PFSK-1 (cell line): Measurements from ENCODE around the gene GTF2A2.

Experiments
- FOXP2 ChIP-seq: optimal IDR thresholded peaks from 2 replicates; pipeline ENCODE3; 2011; ENCODE audit warnings: borderline replicate concordance, control low read depth, inconsistent platforms; ENCODE audit not compliant: insufficient read depth; ENCODE audit errors: extremely low read length, extremely low read depth
- POLR2AphosphoS5 ChIP-seq: IDR thresholded peaks from 2 replicates; pipeline ENCODE4 v1.6.1; 2012; ENCODE audit warnings: low read depth, mild to moderate bottlenecking, control low read depth, low read length, moderate library complexity
- SIN3A ChIP-seq: IDR thresholded peaks from 2 replicates; pipeline ENCODE4 v1.6.1; 2012; ENCODE audit warnings: mild to moderate bottlenecking, low read length, moderate library complexity, borderline replicate concordance; ENCODE audit not compliant: insufficient read depth
- TAF1 ChIP-seq: IDR thresholded peaks from 2 replicates; pipeline ENCODE4 v1.6.1; 2012; ENCODE audit warnings: low read length, control low read depth, borderline replicate concordance; ENCODE audit not compliant: insufficient read depth
- TF ChIP-seq, protein P1 (sequence below), 2 experiments: IDR thresholded peaks; 2 replicates each; pipeline versions ENCODE4 v1.6.1 to v1.8.0; 2011 to 2012; ENCODE audit warnings: low read depth in 2 of 2, low read length in 2 of 2, control low read depth in 1 of 2, inconsistent platforms in 1 of 2, mild to moderate bottlenecking in 1 of 2, moderate library complexity in 1 of 2; ENCODE audit not compliant: insufficient read depth in 1 of 2

The GTF2A2 gene

DNA sequence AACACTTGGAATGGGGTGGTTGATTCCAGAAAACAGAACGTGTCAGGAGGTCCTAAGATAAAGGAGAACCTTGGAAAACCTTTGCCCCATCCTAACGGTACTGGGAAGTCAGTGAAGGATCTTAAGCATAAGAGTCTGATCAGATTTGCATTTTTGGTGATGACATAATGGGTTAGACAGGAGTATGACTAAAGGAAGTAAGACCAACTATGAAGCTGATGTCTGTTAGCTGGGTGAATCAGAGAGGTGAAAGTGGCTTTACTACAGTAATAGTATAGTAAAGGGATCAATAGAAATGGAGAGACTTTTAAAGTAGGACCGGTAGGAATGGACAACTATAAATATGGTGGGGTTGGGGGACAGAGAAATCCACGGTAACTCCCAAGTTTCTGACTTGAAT lies 12.6 kb downstream of the GTF2A2 start:
- TF ChIP-seq POLR2AphosphoS5 (no peak), FOXP2 (no peak), SIN3A (no peak), TAF1 (no peak)
- TF ChIP-seq, protein P1, sequence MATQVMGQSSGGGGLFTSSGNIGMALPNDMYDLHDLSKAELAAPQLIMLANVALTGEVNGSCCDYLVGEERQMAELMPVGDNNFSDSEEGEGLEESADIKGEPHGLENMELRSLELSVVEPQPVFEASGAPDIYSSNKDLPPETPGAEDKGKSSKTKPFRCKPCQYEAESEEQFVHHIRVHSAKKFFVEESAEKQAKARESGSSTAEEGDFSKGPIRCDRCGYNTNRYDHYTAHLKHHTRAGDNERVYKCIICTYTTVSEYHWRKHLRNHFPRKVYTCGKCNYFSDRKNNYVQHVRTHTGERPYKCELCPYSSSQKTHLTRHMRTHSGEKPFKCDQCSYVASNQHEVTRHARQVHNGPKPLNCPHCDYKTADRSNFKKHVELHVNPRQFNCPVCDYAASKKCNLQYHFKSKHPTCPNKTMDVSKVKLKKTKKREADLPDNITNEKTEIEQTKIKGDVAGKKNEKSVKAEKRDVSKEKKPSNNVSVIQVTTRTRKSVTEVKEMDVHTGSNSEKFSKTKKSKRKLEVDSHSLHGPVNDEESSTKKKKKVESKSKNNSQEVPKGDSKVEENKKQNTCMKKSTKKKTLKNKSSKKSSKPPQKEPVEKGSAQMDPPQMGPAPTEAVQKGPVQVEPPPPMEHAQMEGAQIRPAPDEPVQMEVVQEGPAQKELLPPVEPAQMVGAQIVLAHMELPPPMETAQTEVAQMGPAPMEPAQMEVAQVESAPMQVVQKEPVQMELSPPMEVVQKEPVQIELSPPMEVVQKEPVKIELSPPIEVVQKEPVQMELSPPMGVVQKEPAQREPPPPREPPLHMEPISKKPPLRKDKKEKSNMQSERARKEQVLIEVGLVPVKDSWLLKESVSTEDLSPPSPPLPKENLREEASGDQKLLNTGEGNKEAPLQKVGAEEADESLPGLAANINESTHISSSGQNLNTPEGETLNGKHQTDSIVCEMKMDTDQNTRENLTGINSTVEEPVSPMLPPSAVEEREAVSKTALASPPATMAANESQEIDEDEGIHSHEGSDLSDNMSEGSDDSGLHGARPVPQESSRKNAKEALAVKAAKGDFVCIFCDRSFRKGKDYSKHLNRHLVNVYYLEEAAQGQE (IDR thresholded peaks at IDR 0.05; ENCODE audit: insufficient read depth in 1 of 2, low read depth in 2 of 2, low read length in 2 of 2): no peak

DNA sequence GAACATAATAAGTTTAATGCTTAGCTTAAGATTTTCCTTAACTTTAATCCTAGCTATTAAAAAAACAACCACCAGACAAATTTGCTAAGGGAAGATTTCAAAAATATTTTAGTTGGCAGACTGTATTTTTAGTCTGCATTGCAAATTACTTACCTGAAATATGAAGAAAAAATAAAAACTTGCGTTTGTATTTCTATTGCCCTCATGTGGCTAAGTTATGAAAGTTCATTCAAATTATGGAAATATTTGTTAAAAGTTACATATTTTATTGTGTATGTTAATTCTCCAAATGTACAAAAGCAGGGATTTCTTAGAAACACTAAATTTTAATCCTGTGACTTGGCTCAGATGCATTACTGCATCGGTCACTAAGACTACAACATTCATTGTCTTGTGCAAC lies 15.0 kb downstream of the GTF2A2 start:
- TF ChIP-seq, protein P1 (IDR thresholded peaks at IDR 0.05; ENCODE audit: insufficient read depth in 1 of 2, low read depth in 2 of 2, low read length in 2 of 2): no peak
- no peak for TF ChIP-seq POLR2AphosphoS5
- TF ChIP-seq FOXP2: no peak
- no peak for TF ChIP-seq TAF1
- TF ChIP-seq SIN3A: no peak

DNA sequence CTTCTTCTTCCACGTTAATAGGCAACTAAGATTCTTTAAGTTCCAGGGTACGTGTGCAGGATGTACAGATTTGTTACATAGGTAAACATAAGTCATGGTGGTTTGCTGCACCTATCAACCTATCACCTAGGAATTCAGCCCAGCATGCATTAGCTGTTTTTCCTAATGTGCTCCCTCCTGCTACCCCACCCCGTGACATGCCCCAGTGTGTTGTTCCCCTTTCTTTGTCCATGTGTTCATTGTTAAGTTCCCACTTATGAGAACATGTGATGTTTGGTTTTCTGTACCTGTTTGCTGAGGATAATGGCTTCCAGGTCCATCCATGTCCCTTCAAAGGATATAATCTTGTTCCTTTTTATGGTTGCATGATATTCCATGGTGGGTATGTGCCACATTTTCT lies 21.1 kb downstream of the GTF2A2 start:
- no peak for TF ChIP-seq TAF1

DNA sequence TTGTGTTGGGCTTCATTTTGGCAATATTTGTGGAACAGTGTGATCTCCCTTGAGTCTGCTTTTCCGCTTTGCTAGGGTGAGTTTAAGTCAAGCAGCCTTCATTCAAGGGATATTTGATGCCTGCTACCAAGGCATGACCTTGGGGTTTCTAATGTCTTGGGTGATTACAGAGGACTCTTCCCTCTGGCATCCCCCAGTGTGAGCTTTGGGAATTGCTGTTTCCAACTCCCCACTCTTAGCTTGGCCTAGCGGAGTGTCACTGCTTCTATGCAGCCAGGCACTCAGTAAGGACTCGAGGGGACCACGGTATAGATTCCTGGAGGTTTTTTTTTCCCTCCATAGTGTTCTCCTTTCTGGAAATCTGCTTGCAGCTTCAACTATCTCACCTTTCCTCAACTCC lies 24.6 kb downstream of the GTF2A2 start:
- no peak for TF ChIP-seq SIN3A
- no peak for TF ChIP-seq TAF1
- TF ChIP-seq, protein P1 (IDR thresholded peaks at IDR 0.05; ENCODE audit: insufficient read depth in 1 of 2, low read depth in 2 of 2, low read length in 2 of 2): no peak
- TF ChIP-seq FOXP2: no peak
- no peak for TF ChIP-seq POLR2AphosphoS5

DNA sequence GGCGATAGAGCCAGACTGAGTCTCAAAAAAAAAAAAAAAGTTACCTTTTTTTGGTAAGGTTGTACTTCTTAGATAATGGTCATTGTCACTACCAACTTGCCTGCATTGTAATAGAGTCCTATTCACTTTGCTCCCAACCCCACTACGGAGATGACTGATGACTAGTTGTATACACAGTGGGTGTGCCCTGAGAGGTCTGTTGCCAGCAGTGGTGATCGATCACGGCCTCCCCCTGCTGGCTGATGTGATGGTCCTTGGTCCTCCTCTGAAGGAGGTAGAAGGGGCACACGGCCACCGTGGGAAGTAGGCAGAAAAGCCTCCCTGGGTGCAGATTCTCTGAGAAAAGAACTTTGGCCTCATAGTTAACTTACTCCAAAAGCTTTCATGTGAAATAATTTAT lies 35.0 kb downstream of the GTF2A2 start:
- TF ChIP-seq FOXP2 (peak; percentile 60), SIN3A (no peak)

DNA sequence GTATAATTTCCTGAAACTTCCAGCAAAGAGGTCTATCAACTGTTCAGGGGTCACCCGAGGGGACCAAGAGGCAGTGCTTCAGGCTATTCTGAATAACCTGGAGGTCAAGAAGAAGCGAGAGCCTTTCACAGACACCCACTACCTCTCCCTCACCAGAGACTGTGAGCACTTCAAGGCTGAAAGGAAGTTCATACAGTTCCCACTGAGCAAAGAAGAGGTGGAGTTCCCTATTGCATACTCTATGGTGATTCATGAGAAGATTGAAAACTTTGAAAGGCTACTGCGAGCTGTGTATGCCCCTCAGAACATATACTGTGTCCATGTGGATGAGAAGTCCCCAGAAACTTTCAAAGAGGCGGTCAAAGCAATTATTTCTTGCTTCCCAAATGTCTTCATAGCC lies 38.9 kb downstream of the GTF2A2 start:
- TF ChIP-seq TAF1 (no peak), FOXP2 (no peak), SIN3A (no peak), POLR2AphosphoS5 (no peak)
- TF ChIP-seq, protein P1 (IDR thresholded peaks at IDR 0.05; ENCODE audit: insufficient read depth in 1 of 2, low read depth in 2 of 2, low read length in 2 of 2): no peak
